ENCODE measurements around the gene MACROD2.
"Not testable (repeated sequence)": the region's sequence is repeated elsewhere in the genome, so short reads cannot be mapped to it uniquely, and the experiment has no call there.

The MACROD2 gene

GRCh38 chr20:14197097-14197496, 201.8 kb downstream of the MACROD2 start:
- DNase-seq = no peak

- DNase-seq = no peak
These were observed 203.1 kb downstream of the MACROD2 start for GRCh38 chr20:14198416-14198815.

- no peak for DNase-seq
These were observed 203.8 kb downstream of the MACROD2 start for GRCh38 chr20:14199111-14199510.

GRCh38 chr20:14203657-14204056, 208.3 kb downstream of the MACROD2 start:
- no peak for DNase-seq

- no peak for DNase-seq
These were observed 212.3 kb downstream of the MACROD2 start for GRCh38 chr20:14207591-14207990.

GRCh38 chr20:14208956-14209355, 213.6 kb downstream of the MACROD2 start:
- no peak for DNase-seq

GRCh38 chr20:14210146-14210545, 214.8 kb downstream of the MACROD2 start:
- no peak for DNase-seq

- DNase-seq = no peak
These were observed 218.7 kb downstream of the MACROD2 start for GRCh38 chr20:14214046-14214445.

DNA sequence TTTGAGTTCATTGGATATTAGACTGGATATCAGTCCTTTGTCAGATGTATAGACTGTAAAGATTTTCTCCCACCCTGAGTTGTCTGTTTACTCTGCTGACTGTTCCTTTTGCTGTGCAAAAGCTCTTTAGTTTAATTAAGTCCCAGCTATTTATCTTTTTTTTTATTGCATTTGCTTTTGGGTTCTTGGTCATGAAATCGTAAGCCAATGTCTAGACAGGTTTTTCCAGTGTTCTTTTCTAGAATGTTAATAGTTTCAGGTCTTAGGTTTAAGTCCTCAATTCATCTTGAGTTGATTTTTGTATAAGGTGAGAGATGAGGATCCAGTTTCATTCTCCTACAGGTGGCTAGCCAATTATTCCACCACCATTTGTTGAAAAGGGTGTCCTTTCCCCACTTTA, 220.6 kb downstream of the MACROD2 start:
- DNase-seq = not testable (repeated sequence)

DNA sequence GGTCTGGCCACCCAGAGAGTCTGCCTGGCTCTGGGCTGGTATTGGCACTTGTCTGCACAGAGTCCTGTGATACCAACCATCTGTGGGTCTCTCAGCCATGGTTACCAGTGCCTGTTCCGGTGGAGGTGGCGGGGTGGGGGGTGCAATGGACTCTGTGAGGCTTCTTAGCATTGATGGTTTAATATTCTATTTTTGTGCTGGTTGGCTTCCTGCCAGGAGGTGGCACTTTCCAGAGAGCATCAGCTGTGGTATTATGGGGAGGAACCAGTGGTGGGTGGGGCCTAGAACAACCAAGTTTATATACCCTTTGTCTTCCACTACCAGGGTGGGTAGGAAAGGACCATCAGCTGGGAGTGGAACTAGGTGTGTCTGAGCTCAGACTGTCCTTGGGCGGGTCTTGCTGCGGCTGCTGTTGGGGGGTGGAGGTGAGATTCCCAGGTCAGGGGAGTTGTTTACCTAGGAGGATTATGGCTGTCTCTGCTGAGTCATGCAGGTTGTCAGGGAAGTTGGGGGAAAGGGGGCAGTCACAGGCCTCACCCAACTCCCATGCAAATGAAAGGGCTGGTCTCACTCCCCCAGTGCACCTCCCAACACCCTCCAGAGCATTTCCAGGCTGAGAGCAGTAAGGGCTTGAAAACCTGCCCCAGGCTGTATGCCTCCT, 224.6 kb downstream of the MACROD2 start:
- DNase-seq = no peak

GRCh38 chr20:14220986-14221385, 225.7 kb downstream of the MACROD2 start:
- no peak for DNase-seq

DNA sequence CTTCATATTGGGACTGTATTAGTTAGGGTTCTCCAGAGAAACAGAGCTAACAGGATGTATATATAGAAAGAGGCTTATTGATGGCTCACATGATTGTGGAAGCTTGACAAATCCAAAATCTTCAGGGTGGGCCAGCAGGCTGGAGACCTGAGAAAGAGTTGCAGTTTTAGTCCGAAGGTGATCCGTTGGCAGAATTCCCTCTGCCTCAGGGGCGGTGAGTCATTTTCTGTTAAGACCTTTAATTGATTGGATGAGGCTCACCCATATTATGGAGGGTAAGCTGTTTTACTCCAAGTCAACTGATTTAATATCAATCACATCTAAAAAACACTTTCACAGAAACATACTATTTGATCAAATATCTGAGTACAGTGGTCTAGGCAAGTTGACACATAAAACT, 228.5 kb downstream of the MACROD2 start:
- DNase-seq = no peak

- DNase-seq = not testable (repeated sequence)
These were observed 231.0 kb downstream of the MACROD2 start for GRCh38 chr20:14226051-14227049.

DNA sequence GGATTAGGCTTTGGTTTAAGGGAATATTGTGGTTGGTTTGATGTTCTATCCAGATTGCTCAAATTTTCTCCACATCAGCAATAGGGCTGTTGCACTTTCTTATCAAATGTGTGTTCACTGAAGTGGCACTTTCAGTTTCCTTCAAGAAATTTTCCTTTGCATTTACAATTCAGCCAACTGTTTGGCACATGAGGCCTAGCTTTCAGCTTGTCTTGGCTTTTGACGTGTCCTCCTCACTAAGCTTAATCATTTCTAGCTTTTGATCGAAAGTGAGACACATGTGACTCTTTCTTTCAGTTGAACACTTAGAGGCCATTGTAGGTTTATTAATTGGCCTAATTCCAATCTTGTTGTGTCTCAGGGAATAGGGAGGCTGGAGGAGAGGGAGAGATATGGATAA, 237.3 kb downstream of the MACROD2 start:
- no peak for DNase-seq

DNA sequence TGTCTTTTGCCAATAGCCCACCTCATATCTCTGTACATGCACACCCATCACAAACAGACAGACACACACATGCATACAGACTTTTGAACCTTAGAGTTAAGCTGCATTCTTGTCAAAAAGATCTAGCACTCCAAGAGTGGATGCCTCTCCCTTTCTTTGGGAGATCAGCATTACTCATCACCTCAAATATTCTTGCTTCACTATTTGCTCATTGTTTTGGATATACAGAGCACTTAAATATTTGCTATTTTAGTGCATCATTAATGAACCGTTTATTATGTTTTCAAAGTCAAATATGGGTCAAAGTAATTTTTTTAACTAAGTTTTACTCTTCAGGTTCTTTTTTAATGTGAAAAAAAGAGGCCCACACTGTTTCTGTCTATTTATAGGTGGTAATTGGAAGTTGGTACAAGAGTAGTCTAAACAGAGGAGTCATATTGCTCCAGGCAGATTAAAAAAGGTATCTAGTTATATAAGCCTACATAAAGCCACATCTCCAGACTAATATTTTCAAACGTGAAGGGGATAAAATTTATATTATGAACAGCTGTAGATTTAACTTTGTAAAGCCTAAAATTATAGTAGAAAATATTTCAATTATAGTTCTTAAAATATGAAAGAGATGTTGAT, 239.5 kb downstream of the MACROD2 start:
- no peak for DNase-seq

DNA sequence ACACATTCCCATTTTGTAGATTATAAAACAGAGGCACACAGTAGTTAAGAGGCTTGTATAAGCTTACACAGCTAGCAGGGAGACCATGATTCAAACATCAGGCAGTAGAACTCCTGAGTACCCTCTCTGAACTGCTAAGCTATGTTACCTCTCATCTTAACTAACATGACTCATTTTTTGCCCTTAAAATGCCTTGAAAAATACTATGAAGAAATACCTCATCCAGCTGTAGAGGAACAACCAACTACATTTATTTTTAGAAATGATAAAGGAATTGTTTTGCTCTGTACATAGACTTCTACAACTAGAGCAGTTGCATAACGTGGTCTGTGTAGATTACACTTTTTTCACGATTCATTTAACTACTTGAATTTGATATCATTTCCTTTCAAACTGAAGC, 240.0 kb downstream of the MACROD2 start:
- no peak for DNase-seq

DNA sequence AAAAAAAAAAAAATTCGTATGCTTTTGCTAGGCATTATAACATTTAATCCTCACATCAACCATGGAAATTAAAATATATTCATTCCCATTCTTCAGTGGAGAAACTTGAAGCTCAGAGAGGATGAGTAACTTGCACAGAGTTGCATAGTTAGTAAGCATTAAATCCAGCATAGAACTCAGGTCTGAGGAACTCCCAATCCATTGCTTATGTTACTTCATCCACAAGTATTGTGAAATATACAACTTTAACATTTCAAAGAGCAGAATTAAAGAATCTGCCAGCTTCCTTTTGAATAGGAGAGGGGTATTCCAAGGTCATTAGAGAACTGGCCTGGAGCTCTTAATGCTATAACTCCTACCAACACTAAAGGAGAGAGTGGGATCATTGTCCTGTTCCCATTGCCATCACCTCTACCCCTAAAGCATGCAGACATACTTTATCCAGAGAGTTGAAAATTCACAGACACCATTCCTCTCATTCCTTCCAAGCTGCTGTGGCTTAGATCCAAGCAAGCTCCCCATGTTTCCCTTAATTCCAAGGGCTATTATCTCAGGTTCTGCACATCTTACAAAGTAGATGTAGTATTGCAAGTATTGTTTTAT, 250.2 kb downstream of the MACROD2 start:
- DNase-seq = no peak

- DNase-seq = no peak
These were observed 264.4 kb downstream of the MACROD2 start for GRCh38 chr20:14259689-14260088.

GRCh38 chr20:14260367-14260766, 265.1 kb downstream of the MACROD2 start:
- DNase-seq = no peak

- DNase-seq = no peak
These were observed 269.6 kb downstream of the MACROD2 start for GRCh38 chr20:14264869-14265268.

- no peak for DNase-seq
These were observed 270.9 kb downstream of the MACROD2 start for GRCh38 chr20:14266246-14266645.

- DNase-seq = not testable (repeated sequence)
These were observed 275.4 kb downstream of the MACROD2 start for GRCh38 chr20:14270751-14271150.

GRCh38 chr20:14282140-14282539, 286.8 kb downstream of the MACROD2 start:
- no peak for DNase-seq
